AG10803 (cell line): Measurements from ENCODE around the gene PLCB1.
A peak's percentile ranks its signal among the peaks of the same experiment; 100 is the strongest.

ENCODE experiments used
- DNase-seq: peaks from one replicate; pipeline ENCODE4 v3.0.0; 2010; ENCODE audit warnings: low read depth
- H3K4me3 ChIP-seq: 2 replicates; pipeline ENCODE4 v1.5.1; 2011; ENCODE audit warnings: mild to moderate bottlenecking, low read length, control low read depth
- CTCF ChIP-seq: conservative IDR thresholded peaks from 2 replicates; pipeline ENCODE4 v1.5.1; 2011; ENCODE audit warnings: mild to moderate bottlenecking, low read length, control low read depth, inconsistent platforms

The PLCB1 gene

GRCh38 chr20:8855315-8855714, 723.2 kb downstream of the PLCB1 start:
- peak; percentile 83 for DNase-seq
- H3K4me3 ChIP-seq: no peak overlapping the region
- no peak for TF ChIP-seq CTCF

- no peak for TF ChIP-seq CTCF
- no peak overlapping the region for H3K4me3 ChIP-seq
- no peak for DNase-seq
Observed at GRCh38 chr20:8856668-8857067, 724.6 kb downstream of the PLCB1 start.

- TF ChIP-seq CTCF: no peak
- DNase-seq: peak; percentile 35
- H3K4me3 ChIP-seq: no peak overlapping the region
Observed at GRCh38 chr20:8858181-8858787, 726.2 kb downstream of the PLCB1 start.

- no peak for TF ChIP-seq CTCF
- H3K4me3 ChIP-seq: no peak overlapping the region
- DNase-seq: peak; percentile 96
Observed at GRCh38 chr20:8860011-8860495, 728.0 kb downstream of the PLCB1 start.

GRCh38 chr20:8862092-8862491, 730.0 kb downstream of the PLCB1 start:
- no peak for TF ChIP-seq CTCF
- DNase-seq: no peak
- H3K4me3 ChIP-seq: no peak overlapping the region

- DNase-seq: no peak
- no peak overlapping the region for H3K4me3 ChIP-seq
- no peak for TF ChIP-seq CTCF
Observed at GRCh38 chr20:8865636-8866035, 733.6 kb downstream of the PLCB1 start.

GRCh38 chr20:8867038-8867740, 735.1 kb downstream of the PLCB1 start:
- TF ChIP-seq CTCF: no peak
- H3K4me3 ChIP-seq: no peak overlapping the region
- no peak for DNase-seq
